Loucy (cell line): Measurements from ENCODE around the gene SLC46A3.
"Not testable (repeated sequence)": the region's sequence is repeated elsewhere in the genome, so short reads cannot be mapped to it uniquely, and the experiment has no call there.

Experiments
- H2AFZ ChIP-seq: fragments of 200-600 bp; sonication (generic); 2 replicates; pipeline ENCODE4 v1.6.0; 2016; ENCODE audit warnings: antibody characterized with exemption, mild to moderate bottlenecking, low read length, moderate library complexity
- H3F3A ChIP-seq: fragments of 200-600 bp; 2 replicates; pipeline ENCODE4 v1.6.0; 2016; ENCODE audit warnings: antibody characterized with exemption, low read depth, mild to moderate bottlenecking
- H3K27me3 ChIP-seq: fragments of 200-600 bp; sonication (generic); 2 replicates; pipeline ENCODE4 v1.6.1; 2014; ENCODE audit warnings: low read length, mild to moderate bottlenecking; ENCODE audit not compliant: insufficient read depth, poor library complexity, severe bottlenecking
- H3K36me3 ChIP-seq: fragments of 200-600 bp; sonication (generic); 2 replicates; pipeline ENCODE4 v1.6.1; 2016; ENCODE audit warnings: low read length; ENCODE audit not compliant: insufficient read depth
- H3K4me1 ChIP-seq: fragments of 200-600 bp; sonication (generic); 2 replicates; pipeline ENCODE4 v1.5.1; 2014; ENCODE audit warnings: low read length, mild to moderate bottlenecking; ENCODE audit not compliant: insufficient read depth, poor library complexity, severe bottlenecking
- H3K4me2 ChIP-seq: fragments of 200-600 bp; sonication (generic); 2 replicates; pipeline ENCODE4 v1.6.0; 2014; ENCODE audit warnings: antibody characterized with exemption, low read length, low read depth, mild to moderate bottlenecking; ENCODE audit not compliant: poor library complexity, severe bottlenecking
- H3K4me3 ChIP-seq: fragments of 200-600 bp; sonication (generic); 2 replicates; pipeline ENCODE4 v1.5.1; 2014; ENCODE audit warnings: low read length, mild to moderate bottlenecking, mixed read lengths; ENCODE audit not compliant: poor library complexity, severe bottlenecking
- H3K79me2 ChIP-seq: fragments of 200-600 bp; sonication (generic); 2 replicates; pipeline ENCODE4 v1.6.1; 2014; ENCODE audit warnings: low read length; ENCODE audit not compliant: insufficient read depth
- H3K9ac ChIP-seq: fragments of 200-600 bp; sonication (generic); 2 replicates; pipeline ENCODE4 v1.6.0; 2014; ENCODE audit warnings: mild to moderate bottlenecking, low read depth, low read length, moderate library complexity; ENCODE audit not compliant: poor library complexity, severe bottlenecking
- H3K9me2 ChIP-seq: fragments of 200-600 bp; sonication (generic); replicated peaks from 2 replicates; pipeline ENCODE4 v1.6.1; 2016; ENCODE audit warnings: low read depth, low read length, mixed read lengths
- H3K9me3 ChIP-seq: fragments of 200-600 bp; sonication (generic); 2 replicates; pipeline ENCODE4 v1.6.1; 2014; ENCODE audit warnings: mild to moderate bottlenecking, antibody characterized with exemption, low read length, low read depth; ENCODE audit not compliant: insufficient read depth
- H4K20me1 ChIP-seq: fragments of 200-600 bp; sonication (generic); 2 replicates; pipeline ENCODE4 v1.6.0; 2014; ENCODE audit warnings: antibody characterized with exemption, low read length, mild to moderate bottlenecking; ENCODE audit not compliant: insufficient read depth, poor library complexity, severe bottlenecking
- CTCF ChIP-seq: fragments of 200-600 bp; sonication (generic); conservative IDR thresholded peaks from 2 replicates; pipeline ENCODE4 v1.5.1; 2014; ENCODE audit warnings: mild to moderate bottlenecking, antibody characterized with exemption, low read length
- EZH2phosphoT487 ChIP-seq: fragments of 200-600 bp; IDR thresholded peaks from 2 replicates; pipeline ENCODE4 v1.6.1; 2018; ENCODE audit warnings: antibody characterized with exemption, mild to moderate bottlenecking, moderate library complexity, borderline replicate concordance

The SLC46A3 gene

GRCh38 chr13:28699246-28699645, 19.5 kb downstream of the SLC46A3 start:
- Histone ChIP-seq H3K79me2 (no peaks in the 10 kb centered on the region), H3K9ac (no peak overlapping the region), H2AFZ (no peak overlapping the region), H3K9me3 (no peaks in the 10 kb centered on the region), H3K9me2 (no peaks in the 10 kb centered on the region), H3K4me3 (no peak overlapping the region), H3K27me3 (no peaks in the 10 kb centered on the region), H3K4me1 (peaks cover 6% of the 10 kb centered on the region), H3F3A (no peaks in the 10 kb centered on the region), H3K4me2 (no peak overlapping the region), H4K20me1 (no peaks in the 10 kb centered on the region), H3K36me3 (peaks cover 12% of the 10 kb centered on the region)
- no peak for TF ChIP-seq EZH2phosphoT487
- TF ChIP-seq CTCF: no peak

GRCh38 chr13:28697441-28697840, 21.3 kb downstream of the SLC46A3 start:
- no peak for TF ChIP-seq EZH2phosphoT487
- TF ChIP-seq CTCF: no peak
- no peaks in the 10 kb centered on the region for H3K79me2 ChIP-seq
- no peaks in the 10 kb centered on the region for H4K20me1 ChIP-seq
- no peaks in the 10 kb centered on the region for H3K4me1 ChIP-seq
- no peaks in the 10 kb centered on the region for H3K9me3 ChIP-seq
- H3K9me2 ChIP-seq: no peaks in the 10 kb centered on the region
- H3K4me3 ChIP-seq: no peak overlapping the region
- H3K27me3 ChIP-seq: no peaks in the 10 kb centered on the region
- no peaks in the 10 kb centered on the region for H3F3A ChIP-seq
- no peak overlapping the region for H3K4me2 ChIP-seq
- peaks cover 12% of the 10 kb centered on the region for H3K36me3 ChIP-seq
- no peak overlapping the region for H2AFZ ChIP-seq
- no peak overlapping the region for H3K9ac ChIP-seq

GRCh38 chr13:28693605-28694491, 24.9 kb downstream of the SLC46A3 start:
- H3K36me3 ChIP-seq, H3K9ac ChIP-seq, H2AFZ ChIP-seq, H4K20me1 ChIP-seq, H3F3A ChIP-seq, H3K27me3 ChIP-seq, H3K9me3 ChIP-seq, H3K79me2 ChIP-seq, H3K4me3 ChIP-seq, H3K4me1 ChIP-seq, H3K9me2 ChIP-seq, H3K4me2 ChIP-seq: not testable (repeated sequence)

- no peak overlapping the region for H3K9ac ChIP-seq
- no peaks in the 10 kb centered on the region for H3K4me1 ChIP-seq
- H3F3A ChIP-seq: no peaks in the 10 kb centered on the region
- H3K9me3 ChIP-seq: no peaks in the 10 kb centered on the region
- no peaks in the 10 kb centered on the region for H4K20me1 ChIP-seq
- no peak overlapping the region for H3K4me2 ChIP-seq
- no peaks in the 10 kb centered on the region for H3K79me2 ChIP-seq
- no peak overlapping the region for H3K4me3 ChIP-seq
- no peak for TF ChIP-seq EZH2phosphoT487
- no peak for TF ChIP-seq CTCF
- H3K27me3 ChIP-seq: no peaks in the 10 kb centered on the region
- no peaks in the 10 kb centered on the region for H3K36me3 ChIP-seq
- H2AFZ ChIP-seq: no peak overlapping the region
- H3K9me2 ChIP-seq: no peaks in the 10 kb centered on the region
Measured at GRCh38 chr13:28685892-28686291, 32.9 kb downstream of the SLC46A3 start.
